Body of pancreas (tissue), 4 donors: ENCODE data around the gene ADCY2.

Experiments
- POLR2A ChIP-seq, 3 donors: fragments of 450-650 bp; IDR thresholded peaks; one replicate each; pipeline ENCODE4 v1.6.1; 2016; ENCODE audit warnings: antibody characterized with exemption in 3 of 3, mild to moderate bottlenecking in 2 of 3
- TF ChIP-seq, protein P1 (sequence below), 7 experiments: fragments of 450-650 bp in 4 of 7; fragments of 200-600 bp in 3 of 7; sonication (generic) in 3 of 7; IDR thresholded peaks; one replicate each; pipeline ENCODE4 v1.5.1; 2016 to 2019; ENCODE audit warnings: antibody characterized with exemption in 7 of 7

DNA sequence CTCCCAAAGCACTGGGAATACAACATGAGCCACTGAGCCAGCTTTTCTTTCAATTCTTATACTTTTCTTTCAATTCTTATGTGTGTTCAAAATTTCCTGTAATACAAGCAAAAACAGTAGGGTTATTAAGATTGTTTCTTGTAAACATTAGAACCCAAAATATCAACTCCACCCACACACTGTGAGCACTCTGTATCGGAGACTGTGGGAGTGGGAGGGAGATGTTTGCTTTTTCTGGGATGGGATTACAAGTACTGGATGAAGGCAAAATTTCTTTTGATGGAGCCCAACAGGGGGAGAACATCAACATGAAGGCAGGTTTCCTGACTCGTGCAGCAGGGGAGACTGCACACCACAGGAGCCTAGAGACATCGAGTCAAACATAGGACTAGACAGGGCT, 459.7 kb downstream of the ADCY2 start:
- TF ChIP-seq POLR2A (IDR thresholded peaks at IDR 0.05): no peak
- TF ChIP-seq, protein P1, sequence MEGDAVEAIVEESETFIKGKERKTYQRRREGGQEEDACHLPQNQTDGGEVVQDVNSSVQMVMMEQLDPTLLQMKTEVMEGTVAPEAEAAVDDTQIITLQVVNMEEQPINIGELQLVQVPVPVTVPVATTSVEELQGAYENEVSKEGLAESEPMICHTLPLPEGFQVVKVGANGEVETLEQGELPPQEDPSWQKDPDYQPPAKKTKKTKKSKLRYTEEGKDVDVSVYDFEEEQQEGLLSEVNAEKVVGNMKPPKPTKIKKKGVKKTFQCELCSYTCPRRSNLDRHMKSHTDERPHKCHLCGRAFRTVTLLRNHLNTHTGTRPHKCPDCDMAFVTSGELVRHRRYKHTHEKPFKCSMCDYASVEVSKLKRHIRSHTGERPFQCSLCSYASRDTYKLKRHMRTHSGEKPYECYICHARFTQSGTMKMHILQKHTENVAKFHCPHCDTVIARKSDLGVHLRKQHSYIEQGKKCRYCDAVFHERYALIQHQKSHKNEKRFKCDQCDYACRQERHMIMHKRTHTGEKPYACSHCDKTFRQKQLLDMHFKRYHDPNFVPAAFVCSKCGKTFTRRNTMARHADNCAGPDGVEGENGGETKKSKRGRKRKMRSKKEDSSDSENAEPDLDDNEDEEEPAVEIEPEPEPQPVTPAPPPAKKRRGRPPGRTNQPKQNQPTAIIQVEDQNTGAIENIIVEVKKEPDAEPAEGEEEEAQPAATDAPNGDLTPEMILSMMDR (IDR thresholded peaks at IDR 0.05): no peak
